GM21526 (cell line): ENCODE data around the gene GRIK1.
"Not testable (repeated sequence)": the region's sequence is repeated elsewhere in the genome, so short reads cannot be mapped to it uniquely, and the experiment has no call there.

ENCODE experiments used
- ATAC-seq: cut with Tn5 transposase; IDR thresholded peaks from one replicate; pipeline ENCODE4 v1.9.1; 2021; ENCODE audit warnings: moderate library complexity; ENCODE audit not compliant: unreplicated experiment, low FRiP score

Gene GRIK1

DNA sequence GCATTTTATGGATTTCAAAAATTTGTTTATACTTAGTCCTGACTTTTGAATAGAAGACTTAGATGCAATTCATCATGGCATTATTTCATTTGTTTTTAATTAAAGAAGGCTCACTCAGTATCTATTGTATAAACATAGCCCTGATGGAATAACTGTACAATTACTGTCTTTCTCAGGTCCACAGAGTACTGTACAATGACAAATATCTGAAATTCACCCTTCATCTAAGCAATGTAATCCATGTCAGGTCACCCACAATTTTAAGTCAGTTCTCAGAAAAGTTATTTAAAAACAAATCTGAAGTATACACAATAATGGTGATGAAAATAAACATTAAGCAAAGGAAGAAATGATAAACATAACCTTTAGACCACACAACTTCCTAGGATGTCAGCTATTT, 311.9 kb downstream of the GRIK1 start:
- ATAC-seq: no peak

DNA sequence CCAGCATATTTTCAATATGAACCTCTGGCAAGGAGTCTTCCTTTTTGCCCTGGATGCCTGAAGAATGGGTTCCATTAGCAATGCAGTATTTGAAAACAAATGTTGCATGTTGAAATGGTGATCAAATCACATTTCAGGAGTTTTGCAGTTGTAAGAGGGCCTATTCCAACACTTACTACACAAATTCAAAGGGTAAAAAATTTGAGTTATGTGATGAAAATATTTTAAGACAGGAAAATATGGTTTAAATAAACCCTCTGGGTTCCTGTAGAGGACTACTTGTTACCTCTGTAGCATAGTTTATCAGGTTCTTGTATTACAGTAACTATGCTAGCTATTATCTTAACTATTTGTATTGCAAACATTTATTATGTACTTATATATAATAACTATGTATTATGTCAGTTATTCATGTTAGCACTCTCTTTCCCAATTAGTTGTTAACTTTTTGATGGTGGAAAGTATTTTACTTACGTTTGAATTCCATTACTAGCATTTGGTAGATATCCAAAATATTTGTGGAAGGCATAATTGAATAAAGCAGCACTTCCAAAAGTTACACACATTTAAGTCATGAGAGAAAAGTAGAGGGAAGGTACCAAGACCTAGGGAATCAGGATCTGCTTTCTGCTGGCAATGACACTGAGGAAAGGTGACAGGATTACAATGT, 312.9 kb downstream of the GRIK1 start:
- ATAC-seq: no peak

DNA sequence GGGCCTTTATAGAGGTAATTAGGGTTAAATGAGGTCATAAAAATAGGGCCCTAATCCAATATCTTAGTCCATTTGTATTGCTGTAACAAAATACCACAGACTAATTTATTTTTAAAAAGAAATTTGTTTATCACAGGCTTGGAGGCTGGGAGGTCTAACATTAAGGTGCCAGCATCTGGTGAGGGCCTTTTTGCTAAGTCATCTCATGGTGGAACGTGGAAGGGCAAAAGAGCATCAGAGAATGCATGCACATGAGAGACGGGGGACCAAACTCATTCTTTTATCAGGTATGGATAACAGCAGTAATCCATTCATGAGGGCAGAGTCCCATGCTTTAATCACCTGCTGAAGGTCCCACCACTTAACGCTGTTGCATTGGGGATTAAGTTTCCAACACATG, 313.8 kb downstream of the GRIK1 start:
- no peak for ATAC-seq

DNA sequence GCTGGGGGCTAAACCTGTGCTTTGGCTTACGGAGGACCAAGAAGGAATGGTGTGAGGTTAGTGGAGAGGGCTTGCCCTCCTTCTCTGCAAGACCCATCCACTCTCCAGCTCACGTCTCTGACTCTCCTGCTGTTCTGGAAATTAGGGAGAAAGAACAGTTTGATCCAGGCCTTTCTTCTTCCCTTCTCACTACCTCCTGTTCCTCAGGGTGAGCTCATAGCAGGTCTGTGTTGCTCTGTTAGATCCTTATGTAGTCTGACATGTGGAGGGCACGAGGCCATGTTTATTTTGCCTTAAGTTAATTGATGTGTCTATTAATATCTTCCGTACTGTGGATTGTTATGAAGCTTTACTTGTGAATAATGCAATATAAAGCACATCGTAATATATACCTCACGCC, 315.0 kb downstream of the GRIK1 start:
- no peak for ATAC-seq

DNA sequence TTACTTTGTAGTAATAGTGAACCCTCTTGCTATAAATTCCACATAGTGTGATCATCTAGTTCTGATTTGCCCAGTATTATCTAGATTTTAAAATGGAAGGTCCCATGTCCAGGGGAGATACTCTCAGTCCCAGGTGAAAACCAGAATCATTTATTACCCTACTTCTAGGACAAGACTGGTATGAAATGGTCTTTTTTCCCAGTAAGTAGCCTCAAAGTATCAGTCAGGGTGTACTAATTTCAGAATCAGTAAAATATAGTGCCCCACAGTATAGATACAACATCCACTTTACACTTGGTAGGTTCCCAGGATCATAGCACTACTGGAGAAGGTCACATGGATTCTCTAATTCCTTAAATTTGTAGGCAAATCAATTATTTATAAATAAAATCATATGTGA, 318.3 kb downstream of the GRIK1 start:
- ATAC-seq: no peak

DNA sequence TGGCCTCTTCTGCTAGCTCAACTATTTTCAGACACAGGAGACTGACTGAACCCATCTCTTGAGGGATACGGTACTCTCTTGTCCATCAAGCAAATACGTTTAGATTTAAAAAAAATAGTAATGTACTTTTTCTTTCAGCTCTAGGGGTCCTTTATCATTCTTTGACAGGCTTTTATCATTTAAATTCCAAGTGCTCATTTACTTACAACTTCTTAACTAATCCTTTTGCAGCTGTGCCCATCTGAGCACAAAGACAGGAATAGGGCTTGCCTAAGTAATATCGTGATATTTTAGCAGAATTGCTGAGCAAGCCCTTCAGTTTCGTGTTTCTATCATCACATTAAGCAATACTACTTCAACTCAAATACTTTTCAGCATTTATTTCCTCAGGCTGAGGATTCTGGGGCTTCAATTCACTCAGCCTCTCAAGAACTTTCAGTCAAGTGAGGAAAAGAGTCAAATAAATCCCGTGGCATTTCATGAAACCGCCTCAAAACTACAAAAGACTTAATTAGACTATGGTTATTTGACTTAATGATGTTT, 323.5 kb downstream of the GRIK1 start:
- no peak for ATAC-seq

DNA sequence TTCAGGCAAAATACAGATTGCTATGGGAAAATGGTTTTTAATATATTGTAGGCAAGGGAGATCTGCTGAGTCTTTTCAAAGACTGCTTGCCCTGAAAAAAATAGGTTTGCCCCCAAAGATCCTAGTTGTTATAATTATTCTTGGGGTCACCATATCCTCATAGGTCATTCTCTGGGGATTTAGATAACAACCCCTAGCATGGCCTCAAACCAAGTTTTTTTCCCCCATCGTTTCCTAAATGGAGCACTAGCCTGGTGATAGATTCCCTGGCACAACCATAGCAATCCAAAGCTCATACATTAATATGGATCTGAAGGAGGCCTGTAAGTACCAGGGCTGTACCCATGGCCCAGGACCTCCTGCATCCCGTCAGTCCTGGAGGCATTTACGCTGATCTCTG, 325.9 kb downstream of the GRIK1 start:
- no peak for ATAC-seq

DNA sequence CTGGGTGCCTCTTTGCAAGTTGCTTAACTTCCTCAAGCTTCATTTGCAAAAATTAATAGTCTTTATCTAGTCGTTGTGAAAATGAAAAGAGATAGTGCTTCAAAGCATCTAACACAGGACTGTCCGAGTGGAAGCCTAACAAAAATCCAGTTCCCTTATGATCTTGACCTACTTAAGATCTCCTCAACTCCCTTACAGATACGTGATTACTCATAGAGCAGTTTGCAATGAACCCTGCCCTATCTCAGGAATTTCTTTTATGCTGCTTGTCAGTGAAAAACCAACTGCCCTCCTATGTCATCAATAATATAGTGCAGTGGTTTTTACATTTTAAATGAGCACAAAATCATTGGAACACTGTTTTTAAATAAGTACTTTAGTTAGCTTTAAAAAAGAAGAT, 326.8 kb downstream of the GRIK1 start:
- no peak for ATAC-seq

DNA sequence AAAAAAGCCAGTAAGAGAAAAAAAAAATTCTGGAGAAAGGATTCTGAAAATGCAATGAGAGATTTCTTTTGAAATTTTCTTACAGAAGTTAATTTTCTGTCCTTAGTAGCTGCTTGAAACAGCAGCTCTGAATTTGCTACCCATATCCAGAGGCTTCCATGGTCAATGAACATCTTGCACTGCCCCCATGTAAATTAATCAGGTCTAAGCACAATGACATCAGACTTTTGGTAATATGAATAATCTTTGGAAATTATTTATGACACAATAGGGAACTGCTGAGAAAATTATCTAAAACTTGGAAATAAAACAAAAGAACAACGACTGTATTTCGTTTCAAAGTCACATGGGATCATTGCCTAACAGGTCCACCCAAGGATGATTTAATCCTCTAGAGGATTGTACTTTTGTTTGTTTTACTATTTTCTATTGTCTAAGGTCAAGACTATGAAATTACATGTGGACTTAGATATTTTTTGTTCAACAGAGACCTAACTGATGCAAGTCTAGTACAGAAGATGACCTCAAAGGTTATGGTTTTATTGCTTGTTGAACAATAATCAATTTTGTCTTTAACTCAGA, 328.9 kb downstream of the GRIK1 start:
- ATAC-seq: no peak

DNA sequence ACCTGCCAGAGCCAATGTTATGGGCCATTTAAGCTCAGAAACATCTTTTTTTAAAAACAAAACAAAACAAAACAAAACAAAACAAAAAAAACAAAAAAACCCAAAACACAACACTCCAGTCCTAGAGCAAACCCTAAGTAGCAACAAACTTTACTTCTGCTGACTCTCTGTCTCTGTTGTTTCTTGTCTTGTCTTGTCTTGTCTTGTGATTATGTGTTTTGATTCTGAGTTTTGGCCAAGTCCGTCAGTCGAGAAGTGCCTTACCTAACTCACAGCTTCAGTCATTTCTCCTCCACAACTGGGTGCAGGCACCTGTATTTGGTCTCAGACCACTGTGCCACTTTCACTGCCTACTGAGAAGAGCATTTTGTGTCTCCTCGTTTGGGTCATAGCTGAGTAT, 333.2 kb downstream of the GRIK1 start:
- ATAC-seq: no peak

DNA sequence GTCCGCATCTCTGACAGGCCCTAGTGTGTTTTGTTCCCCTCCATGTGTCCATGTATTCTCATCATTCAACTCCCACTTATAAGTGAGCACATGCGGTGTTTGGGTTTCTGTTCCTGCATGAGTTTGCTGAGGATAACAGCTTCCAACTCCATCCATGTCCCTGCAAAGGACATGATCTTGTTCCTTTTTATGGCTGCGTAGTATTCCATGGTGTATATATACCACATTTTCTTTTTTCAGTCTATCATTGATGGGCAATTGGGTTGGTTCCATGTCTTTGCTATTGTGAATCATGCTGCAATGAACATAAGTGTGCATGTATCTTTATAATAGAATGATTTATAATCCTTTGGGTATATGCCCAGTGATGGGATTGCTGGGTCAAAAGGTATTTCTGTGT, 334.6 kb downstream of the GRIK1 start:
- not testable (repeated sequence) for ATAC-seq

DNA sequence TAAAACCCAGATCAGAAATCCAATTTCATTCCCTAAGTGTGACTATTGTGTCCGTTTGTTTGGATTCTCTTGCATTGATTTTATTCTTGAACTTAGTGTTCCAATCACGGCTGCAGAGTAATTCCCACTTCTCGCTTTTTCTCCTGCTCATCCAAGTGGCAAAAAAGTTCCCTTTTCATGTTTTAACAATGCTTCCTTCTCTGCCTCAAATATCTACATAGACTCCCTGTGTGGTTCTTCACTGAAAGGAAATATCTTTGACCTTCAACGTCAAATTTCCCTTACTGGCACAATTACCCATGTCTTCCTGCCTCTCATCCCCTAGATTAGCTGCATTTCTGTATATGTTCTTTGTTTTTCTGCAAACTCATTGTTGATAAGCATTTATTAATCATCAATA, 335.7 kb downstream of the GRIK1 start:
- ATAC-seq: no peak

DNA sequence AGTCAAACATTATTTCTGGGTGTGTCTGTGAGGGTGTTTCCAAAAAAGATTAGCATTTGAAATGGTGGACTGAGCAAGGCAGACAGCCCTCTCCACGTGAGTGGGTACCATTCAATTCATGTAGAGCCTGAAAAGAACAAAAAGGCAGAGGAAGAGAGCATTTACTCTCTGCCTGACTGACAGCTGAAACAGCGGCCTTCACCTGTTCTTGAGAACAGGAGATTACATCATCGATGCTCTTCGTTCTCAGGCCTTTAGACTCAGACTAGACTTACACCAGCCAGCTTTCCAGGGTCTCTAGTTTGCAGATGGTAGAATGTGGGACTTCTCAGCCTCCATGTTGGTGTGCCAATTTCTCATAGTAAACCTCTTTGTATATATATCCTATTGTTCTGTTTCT, 338.7 kb downstream of the GRIK1 start:
- no peak for ATAC-seq

DNA sequence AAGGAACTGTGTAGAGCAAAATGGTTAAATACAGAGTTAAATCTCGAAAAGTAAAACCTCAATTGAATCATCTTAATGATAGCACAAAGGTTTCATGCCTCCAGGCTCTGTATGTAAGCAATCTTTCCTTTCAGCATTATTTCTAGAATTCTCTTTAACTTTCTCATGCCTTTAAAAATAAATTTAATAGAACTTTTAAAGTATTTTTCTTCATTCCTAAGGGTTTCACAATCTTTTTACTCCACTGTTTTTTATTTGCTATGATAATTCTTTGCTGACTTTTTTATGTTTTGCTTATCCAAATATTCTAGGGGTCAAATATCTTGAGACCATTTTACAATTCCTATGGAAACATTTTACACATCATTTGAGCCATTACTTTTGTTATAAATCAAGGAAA, 353.1 kb downstream of the GRIK1 start:
- ATAC-seq: no peak

DNA sequence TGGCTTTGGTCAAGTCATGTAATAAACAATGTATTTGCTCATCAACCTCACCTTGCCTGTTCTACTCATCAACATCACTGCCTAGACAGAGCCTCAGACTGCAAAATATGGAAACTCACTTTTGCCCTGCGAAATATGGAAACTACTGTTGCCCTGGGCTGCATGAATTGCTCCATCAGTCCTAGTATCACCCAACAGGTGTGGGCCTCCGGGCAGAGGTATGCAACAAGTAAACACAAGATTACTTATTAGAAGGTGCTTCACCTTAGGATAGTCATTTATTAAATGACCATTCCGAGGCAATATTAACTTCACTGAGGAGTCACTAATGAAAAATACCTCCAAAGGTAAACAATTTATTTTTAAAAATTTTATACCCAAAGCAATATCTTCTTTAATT, 354.3 kb downstream of the GRIK1 start:
- no peak for ATAC-seq

DNA sequence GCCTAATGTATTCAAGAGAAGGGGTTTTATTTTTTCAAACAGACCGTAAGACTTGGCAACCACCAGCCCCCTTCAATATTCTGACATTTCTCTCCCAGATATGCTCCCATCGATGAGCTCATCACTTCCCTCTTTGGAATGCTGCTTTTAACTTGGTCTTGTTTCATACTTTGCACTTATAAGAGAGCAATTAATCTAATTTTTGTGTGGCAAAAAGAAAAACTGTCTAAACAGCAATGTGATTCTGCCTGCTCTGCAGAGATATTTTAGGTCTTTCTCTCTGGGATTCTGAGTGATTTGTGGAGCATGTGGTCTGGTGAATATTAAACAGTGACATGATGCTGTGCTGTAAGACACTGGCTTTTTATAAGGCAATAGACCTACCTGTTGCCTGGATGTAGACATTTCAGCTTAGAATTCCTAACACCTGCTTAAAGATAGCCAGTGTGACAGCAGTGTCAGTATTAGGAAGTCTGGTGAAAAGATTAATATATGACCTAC, 356.3 kb downstream of the GRIK1 start:
- no peak for ATAC-seq

DNA sequence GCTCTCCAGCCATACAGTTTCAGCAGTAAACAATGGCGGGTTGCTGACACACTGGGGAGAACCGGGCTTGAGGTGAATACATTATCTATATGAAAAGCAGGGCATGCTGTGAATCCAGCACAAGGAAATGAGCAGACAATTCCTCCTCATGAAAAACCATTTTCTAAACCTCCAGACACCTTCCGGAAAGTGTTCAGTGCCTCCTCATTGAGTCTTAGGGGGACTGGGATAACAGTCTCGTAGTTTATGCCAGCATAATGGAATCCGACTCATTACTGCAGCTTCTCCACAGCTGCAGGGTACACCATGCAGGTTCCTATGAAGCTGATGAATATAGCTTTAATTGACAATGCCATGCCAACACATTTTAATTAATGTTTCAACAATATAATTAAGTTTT, 356.9 kb downstream of the GRIK1 start:
- ATAC-seq: no peak

DNA sequence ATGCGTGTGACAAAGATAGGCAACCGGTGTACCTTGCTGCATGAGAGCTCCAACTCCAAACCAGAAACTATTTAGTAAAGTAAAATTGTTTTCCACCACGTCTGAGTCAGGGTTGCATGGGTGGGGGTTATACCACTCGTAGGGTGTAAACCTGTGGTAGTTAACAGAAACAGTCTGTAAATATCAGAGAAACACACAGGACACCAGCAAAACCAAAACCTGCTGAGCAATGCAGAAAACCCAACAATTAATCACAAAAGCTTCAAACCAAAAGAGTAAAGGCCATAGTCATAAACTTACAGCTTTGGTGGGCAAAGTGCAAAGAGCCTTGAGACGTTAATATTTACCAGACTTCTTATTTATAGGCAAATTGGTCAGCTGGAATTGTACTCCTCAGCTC, 358.4 kb downstream of the GRIK1 start:
- ATAC-seq: no peak

DNA sequence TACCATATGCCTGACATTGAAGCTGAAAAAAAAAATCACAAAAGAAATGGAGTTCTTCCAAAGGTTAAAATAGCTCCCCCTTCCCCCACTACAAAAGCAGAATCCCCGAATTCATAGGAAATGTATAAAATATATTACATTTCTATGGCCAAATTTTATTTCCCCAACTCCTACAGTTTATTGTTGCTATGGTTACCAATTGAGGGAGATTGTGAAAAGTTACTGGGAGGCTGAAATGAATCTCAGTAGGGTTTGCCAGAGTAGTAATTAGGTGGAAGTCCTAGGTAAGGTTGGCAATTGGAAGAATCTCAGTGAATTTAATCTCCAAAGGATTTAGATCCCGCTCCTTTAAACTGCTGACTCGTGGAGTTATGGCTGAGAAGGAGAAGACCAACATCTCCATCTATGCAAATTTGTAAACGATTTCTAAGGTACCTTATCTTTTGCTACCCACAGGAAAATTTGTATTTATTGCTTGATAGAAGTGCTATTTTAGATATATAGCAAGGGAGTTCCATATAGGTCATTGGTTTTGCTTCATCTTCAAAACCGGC, 359.0 kb downstream of the GRIK1 start:
- ATAC-seq: no peak

DNA sequence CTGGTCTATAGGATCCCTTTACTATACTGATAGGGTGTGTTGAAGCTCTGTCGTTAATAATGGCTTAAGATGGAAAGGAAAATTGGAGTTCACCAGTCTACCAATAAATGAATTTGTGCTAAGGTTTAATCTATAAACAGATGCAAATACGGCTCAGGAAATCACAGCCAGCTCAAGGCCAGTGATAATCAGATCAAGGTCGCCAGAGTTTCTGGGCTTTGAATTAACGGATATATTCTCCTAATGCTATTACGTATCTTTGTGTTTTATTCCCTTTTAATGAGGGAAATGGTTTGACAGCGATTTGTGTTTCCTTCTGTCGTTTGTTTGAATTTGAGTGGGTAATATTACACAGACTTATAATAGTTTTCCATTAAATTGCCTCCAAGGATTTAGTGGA, 361.5 kb downstream of the GRIK1 start:
- ATAC-seq: no peak

DNA sequence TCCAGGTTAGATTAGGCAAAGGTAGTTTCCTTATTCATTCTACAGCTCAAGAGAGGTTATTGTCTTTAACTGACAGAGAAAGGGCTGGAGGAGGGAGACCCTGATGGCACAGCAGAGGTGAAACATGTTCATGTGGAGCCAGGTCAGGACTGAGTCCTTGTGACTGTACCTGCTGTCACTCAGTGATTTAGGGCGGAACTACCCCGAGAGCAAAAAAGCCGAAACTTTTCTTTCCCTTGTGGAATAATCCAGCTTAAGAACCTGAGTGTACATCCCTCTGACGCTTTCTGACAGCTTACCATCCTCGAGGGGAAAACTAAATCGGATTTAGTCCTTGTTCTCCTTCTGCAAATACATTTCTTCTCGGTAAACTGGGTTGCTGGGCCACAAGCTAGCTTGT, 367.8 kb downstream of the GRIK1 start:
- ATAC-seq: no peak
